H9 (cell line): Measurements from ENCODE around the gene RUNX2. TPM values are rescaled to one million over a fixed set of nuclear protein-coding genes. Genes with fewer than 3 reads are reported as not detected.

Experiments used
- DNase-seq: peaks from one replicate; pipeline ENCODE4 v3.0.0-alpha.2; 2017
- H2AFZ ChIP-seq: one replicate; pipeline ENCODE4 v1.6.1; 2013; ENCODE audit warnings: mild to moderate bottlenecking, low read length, control low read depth, moderate library complexity
- H2AK5ac ChIP-seq: 2 replicates; pipeline ENCODE4 v1.6.1; 2013; ENCODE audit warnings: low read length, control low read depth, mixed read lengths; ENCODE audit not compliant: insufficient read length
- H2BK120ac ChIP-seq: one replicate; pipeline ENCODE4 v1.6.1; 2013; ENCODE audit warnings: low read depth, mild to moderate bottlenecking, low read length, control low read depth, inconsistent platforms; ENCODE audit not compliant: poor library complexity, severe bottlenecking
- H2BK12ac ChIP-seq: 2 replicates; pipeline ENCODE4 v1.6.1; 2013; ENCODE audit warnings: low read length, control low read depth, mixed read lengths, low read depth; ENCODE audit not compliant: insufficient read length
- H2BK15ac ChIP-seq: 2 replicates; pipeline ENCODE4 v1.6.1; 2013; ENCODE audit warnings: low read depth, low read length, control low read depth
- H2BK20ac ChIP-seq: one replicate; pipeline ENCODE4 v1.6.1; 2013; ENCODE audit warnings: low read depth, mild to moderate bottlenecking, low read length, control low read depth, inconsistent platforms; ENCODE audit not compliant: poor library complexity, severe bottlenecking
- H2BK5ac ChIP-seq: 2 replicates; pipeline ENCODE4 v1.6.1; 2013; ENCODE audit warnings: low read length, control low read depth, mixed read lengths; ENCODE audit not compliant: insufficient read length
- H3K14ac ChIP-seq: 2 replicates; pipeline ENCODE4 v1.6.1; 2013; ENCODE audit warnings: low read length, control low read depth; ENCODE audit not compliant: insufficient read depth
- H3K18ac ChIP-seq: 2 replicates; pipeline ENCODE4 v1.6.1; 2013; ENCODE audit warnings: low read depth, mild to moderate bottlenecking, mixed read lengths, low read length, control low read depth; ENCODE audit not compliant: insufficient read length
- H3K23ac ChIP-seq: 2 replicates; pipeline ENCODE4 v1.6.1; 2013; ENCODE audit warnings: low read length, control low read depth, mixed read lengths, low read depth; ENCODE audit not compliant: insufficient read length
- H3K23me2 ChIP-seq: 2 replicates; pipeline ENCODE4 v1.6.1; 2013; ENCODE audit warnings: low read depth, mild to moderate bottlenecking, mixed read lengths, low read length, control low read depth; ENCODE audit not compliant: insufficient read length, poor library complexity, severe bottlenecking
- H3K27ac ChIP-seq: 2 replicates; pipeline ENCODE4 v1.5.1; 2013; ENCODE audit warnings: low read length, control low read depth, mixed read lengths, low read depth; ENCODE audit not compliant: insufficient read length
- H3K27me3 ChIP-seq: 2 replicates; pipeline ENCODE4 v1.6.1; 2013; ENCODE audit warnings: low read length, control low read depth, inconsistent platforms; ENCODE audit not compliant: insufficient read depth
- H3K4ac ChIP-seq: 2 replicates; pipeline ENCODE4 v1.6.1; 2013; ENCODE audit warnings: low read depth, mild to moderate bottlenecking, control low read depth, inconsistent platforms, low read length, moderate library complexity
- H3K4me1 ChIP-seq: 2 replicates; pipeline ENCODE4 v1.6.1; 2013; ENCODE audit warnings: low read length, control low read depth, inconsistent platforms; ENCODE audit not compliant: insufficient read depth
- H3K4me2 ChIP-seq: 2 replicates; pipeline ENCODE4 v1.6.1; 2013; ENCODE audit warnings: low read length, control low read depth, mixed read lengths; ENCODE audit not compliant: insufficient read length, insufficient read depth
- H3K56ac ChIP-seq: 2 replicates; pipeline ENCODE4 v1.6.1; 2013; ENCODE audit warnings: low read depth, mild to moderate bottlenecking, mixed read lengths, low read length, control low read depth; ENCODE audit not compliant: insufficient read length
- H3K79me1 ChIP-seq: 2 replicates; pipeline ENCODE4 v1.6.1; 2013; ENCODE audit warnings: low read depth, mild to moderate bottlenecking, moderate library complexity, low read length, control low read depth, inconsistent platforms; ENCODE audit not compliant: insufficient read depth, poor library complexity, severe bottlenecking
- H3K79me2 ChIP-seq: 2 replicates; pipeline ENCODE4 v1.6.1; 2013; ENCODE audit warnings: low read length, control low read depth, inconsistent platforms; ENCODE audit not compliant: insufficient read depth
- H3K9ac ChIP-seq: 2 replicates; pipeline ENCODE4 v1.6.1; 2013; ENCODE audit warnings: low read length, control low read depth, mixed read lengths; ENCODE audit not compliant: insufficient read length; ENCODE audit errors: extremely low read depth
- H3K9me3 ChIP-seq: one replicate; pipeline ENCODE4 v1.6.1; 2013; ENCODE audit warnings: low read depth, low read length, inconsistent platforms; ENCODE audit not compliant: control insufficient read depth
- H3T11ph ChIP-seq: one replicate; pipeline ENCODE4 v1.6.1; 2013; ENCODE audit warnings: mild to moderate bottlenecking, low read length, control low read depth, inconsistent platforms
- H4K20me1 ChIP-seq: one replicate; pipeline ENCODE4 v1.6.1; 2013; ENCODE audit not compliant: control insufficient read depth, insufficient read length, insufficient read depth
- H4K5ac ChIP-seq: 2 replicates; pipeline ENCODE4 v1.6.1; 2013; ENCODE audit warnings: low read depth, mild to moderate bottlenecking, mixed read lengths, low read length, control low read depth; ENCODE audit not compliant: insufficient read length
- H4K8ac ChIP-seq: replicated peaks from 2 replicates; pipeline ENCODE4 v1.6.1; 2013; ENCODE audit warnings: low read length, control low read depth, mixed read lengths, low read depth; ENCODE audit not compliant: insufficient read length
- H4K91ac ChIP-seq: 2 replicates; pipeline ENCODE4 v1.6.1; 2013; ENCODE audit warnings: low read depth, mild to moderate bottlenecking, moderate library complexity, mixed read lengths, low read length, control low read depth; ENCODE audit not compliant: insufficient read length
- H3K27ac Mint-ChIP-seq, 3 experiments: 2 replicates in 2 of 3; 3 replicates in 1 of 3; pipeline ENCODE4 v1.8.0; 2020 to 2021; ENCODE audit warnings: mixed read lengths in 3 of 3, mild to moderate bottlenecking in 1 of 3, moderate library complexity in 1 of 3
- H3K27me3 Mint-ChIP-seq: 2 replicates; pipeline ENCODE4 v1.8.0; 2021; ENCODE audit warnings: low read depth, mild to moderate bottlenecking, moderate library complexity, mixed read lengths
- H3K36me3 Mint-ChIP-seq, 3 experiments: 2 replicates in 2 of 3; 3 replicates in 1 of 3; pipeline ENCODE4 v1.8.0; 2020 to 2021; ENCODE audit warnings: low read depth in 3 of 3, mixed read lengths in 3 of 3; ENCODE audit not compliant: insufficient read depth in 1 of 3
- H3K4me1 Mint-ChIP-seq, 2 experiments: 2 replicates each; pipeline ENCODE4 v1.8.0; 2020; ENCODE audit warnings: mixed read lengths in 2 of 2
- H3K4me3 Mint-ChIP-seq, 2 experiments: 2 replicates in 1 of 2; 3 replicates in 1 of 2; pipeline ENCODE4 v1.8.0; 2020 to 2021; ENCODE audit warnings: mild to moderate bottlenecking in 2 of 2, mixed read lengths in 2 of 2, moderate library complexity in 1 of 2
- H3K9me3 Mint-ChIP-seq, 2 experiments: 2 replicates in 1 of 2; 3 replicates in 1 of 2; pipeline ENCODE4 v1.8.0; 2020; ENCODE audit warnings: mild to moderate bottlenecking in 2 of 2, mixed read lengths in 2 of 2, moderate library complexity in 1 of 2
- WGBS: extraction: QIAGEN DNeasy Blood & Tissue Kit; methylation state at CpG from one replicate; pipeline ENCODE4 v1.1.7; 2013; ENCODE audit warnings: missing lambda C conversion rate, low lambda C conversion rate, mixed read lengths; ENCODE audit not compliant: insufficient read length; ENCODE audit errors: extremely low coverage; 5-methylcytosine and 5-hydroxymethylcytosine counted together
- total RNA-seq: library from RNA; stranded (reverse); gene quantifications from 2 replicates; pipeline ENCODE4 v1.2.1, GENCODE V29; 2021
- TF ChIP-seq, protein P1 (sequence below): fragments of 200-600 bp; sonication (generic); conservative IDR thresholded peaks from 3 replicates; pipeline ENCODE4 v1.8.0; 2021; ENCODE audit warnings: antibody characterized with exemption, mild to moderate bottlenecking

Gene RUNX2
- total RNA-seq, 1 experiment from 2014 or later = 0.15 TPM

DNA sequence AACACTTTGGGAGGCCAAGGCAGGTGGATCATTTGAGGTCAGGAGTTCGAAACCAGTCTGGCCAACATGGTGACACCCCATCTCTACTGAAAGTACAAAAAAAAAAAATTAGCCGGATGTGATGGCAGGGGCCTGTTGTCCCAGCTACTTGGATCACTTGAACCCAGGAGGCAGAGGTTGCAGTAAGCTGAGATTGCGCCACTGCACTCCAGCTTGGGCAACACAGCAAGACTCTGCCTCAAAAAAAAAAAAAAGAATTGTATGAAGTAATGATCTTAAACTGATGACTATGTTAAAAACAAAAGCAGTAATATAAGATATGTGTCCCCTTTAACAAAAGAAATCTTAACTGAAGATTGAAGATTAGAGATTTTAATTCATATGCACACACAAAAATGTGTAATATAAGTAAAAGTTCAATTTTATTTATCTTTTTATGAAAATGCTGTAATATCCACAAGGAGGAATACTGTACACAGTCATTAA lies 29.0 kb upstream of the RUNX2 start:
- no peaks in the 10 kb centered on the region for H3K27me3 Mint-ChIP-seq
- Histone ChIP-seq H3K23me2 (no peaks in the 10 kb centered on the region), H3K18ac (no peak overlapping the region), H3K4me1 (no peaks in the 10 kb centered on the region), H4K5ac (no peak overlapping the region), H3K27me3 (no peaks in the 10 kb centered on the region), H2BK12ac (no peak overlapping the region), H3K9ac (no peak overlapping the region), H3K27ac (no peak overlapping the region), H4K20me1 (no peaks in the 10 kb centered on the region), H4K8ac (no peak overlapping the region), H2AFZ (no peak overlapping the region), H3K9me3 (no peaks in the 10 kb centered on the region), H3K56ac (no peak overlapping the region), H2AK5ac (no peak overlapping the region), H3K4me2 (no peak overlapping the region), H2BK5ac (no peak overlapping the region), H2BK120ac (no peak overlapping the region), H3K14ac (no peak overlapping the region), H3K4ac (no peak overlapping the region), H3K79me2 (no peaks in the 10 kb centered on the region), H2BK20ac (no peak overlapping the region), H3K79me1 (no peaks in the 10 kb centered on the region), H4K91ac (no peak overlapping the region), H3K23ac (no peak overlapping the region), H2BK15ac (no peak overlapping the region), H3T11ph (no peak overlapping the region)
- H3K4me3 Mint-ChIP-seq = no peak overlapping the region
- TF ChIP-seq, protein P1, sequence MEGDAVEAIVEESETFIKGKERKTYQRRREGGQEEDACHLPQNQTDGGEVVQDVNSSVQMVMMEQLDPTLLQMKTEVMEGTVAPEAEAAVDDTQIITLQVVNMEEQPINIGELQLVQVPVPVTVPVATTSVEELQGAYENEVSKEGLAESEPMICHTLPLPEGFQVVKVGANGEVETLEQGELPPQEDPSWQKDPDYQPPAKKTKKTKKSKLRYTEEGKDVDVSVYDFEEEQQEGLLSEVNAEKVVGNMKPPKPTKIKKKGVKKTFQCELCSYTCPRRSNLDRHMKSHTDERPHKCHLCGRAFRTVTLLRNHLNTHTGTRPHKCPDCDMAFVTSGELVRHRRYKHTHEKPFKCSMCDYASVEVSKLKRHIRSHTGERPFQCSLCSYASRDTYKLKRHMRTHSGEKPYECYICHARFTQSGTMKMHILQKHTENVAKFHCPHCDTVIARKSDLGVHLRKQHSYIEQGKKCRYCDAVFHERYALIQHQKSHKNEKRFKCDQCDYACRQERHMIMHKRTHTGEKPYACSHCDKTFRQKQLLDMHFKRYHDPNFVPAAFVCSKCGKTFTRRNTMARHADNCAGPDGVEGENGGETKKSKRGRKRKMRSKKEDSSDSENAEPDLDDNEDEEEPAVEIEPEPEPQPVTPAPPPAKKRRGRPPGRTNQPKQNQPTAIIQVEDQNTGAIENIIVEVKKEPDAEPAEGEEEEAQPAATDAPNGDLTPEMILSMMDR = no peak
- WGBS = no CpG with 5 or more reads among the region's 3 CpGs
- H3K27ac Mint-ChIP-seq = no peak overlapping the region
- peaks cover 0 to 4% of the 10 kb centered on the region in 2 experiments; a peak in 2 of 4 replicates for H3K4me1 Mint-ChIP-seq
- peaks cover 0 to 5% of the 10 kb centered on the region in 2 experiments; a peak in 3 of 5 replicates for H3K9me3 Mint-ChIP-seq
- DNase-seq = no peak
- H3K36me3 Mint-ChIP-seq = peaks cover 0 to 12% (median 9%) of the 10 kb centered on the region in 3 experiments; a peak in 4 of 7 replicates
